Adrenal gland (tissue), 12 donors: Measurements from ENCODE around the gene SPEG. TPM values are rescaled to one million over a fixed set of nuclear protein-coding genes. Genes with fewer than 3 reads are reported as not detected.

Experiments used
- DNase-seq, 7 donors: peaks; one replicate each; pipeline ENCODE4 v3.0.0-alpha.2; 2019 to 2020
- H3K27ac ChIP-seq, 5 donors: fragments of 200-600 bp; sonication (generic) in 4 of 5; 1 replicate in 3 of 5; 2 replicates in 2 of 5; pipeline versions ENCODE4 v1.5.1 to v1.8.0; 2016 to 2020; ENCODE audit warnings: mild to moderate bottlenecking in 1 of 5
- H3K27me3 ChIP-seq: fragments of 200-600 bp; 2 replicates; pipeline ENCODE4 v1.8.0; 2021
- H3K36me3 ChIP-seq, 2 donors: fragments of 200-600 bp; replicated peaks in 1 of 2; 1 replicate in 1 of 2; 2 replicates in 1 of 2; pipeline versions ENCODE4 v1.5.1 to v1.8.0; 2018 to 2022
- H3K4me1 ChIP-seq, 2 donors: fragments of 200-600 bp; replicated peaks in 1 of 2; 1 replicate in 1 of 2; 2 replicates in 1 of 2; pipeline versions ENCODE4 v1.5.1 to v1.8.0; 2018 to 2021
- H3K4me3 ChIP-seq, 4 donors: fragments of 200-600 bp; sonication (generic) in 3 of 4; one replicate each; pipeline ENCODE4 v1.5.1; 2016 to 2018
- H3K9me3 ChIP-seq, 3 donors: fragments of 200-600 bp; sonication (generic) in 1 of 3; replicated peaks in 1 of 3; 1 replicate in 2 of 3; 2 replicates in 1 of 3; pipeline versions ENCODE4 v1.5.1 to v1.8.0; 2016 to 2021
- POLR2A ChIP-seq, 2 donors: fragments of 450-650 bp; IDR thresholded peaks; one replicate each; pipeline ENCODE4 v1.6.1; 2017; ENCODE audit warnings: antibody characterized with exemption in 2 of 2, mild to moderate bottlenecking in 2 of 2, moderate library complexity in 1 of 2
- WGBS, 4 donors: extraction: QIAGEN DNeasy Blood & Tissue Kit in 2 of 4; methylation state at CpG; one replicate each; pipeline versions ENCODE4 v1.1.5 to v1.1.7; 2013 to 2017; 5-methylcytosine and 5-hydroxymethylcytosine counted together
- intact Hi-C, 2 donors: fragments of 100-400 bp; cut with DNase I; formaldehyde crosslinking; loops; one replicate each; pipeline versions ENCODE4 v1.14.1 to v1.15.0; 2022 to 2023
- polyA plus RNA-seq, 3 donors: library from polyadenylated mRNA; stranded (reverse); fragments of 200-250 nt in 2 of 3; fragments of 350-450 nt in 1 of 3; fragmentation: Illumina TruSeq in 1 of 3; extraction: RNeasy Lipid Tissue Mini Kit (QIAGEN cat#74804) in 1 of 3; gene quantifications; one replicate each; pipeline ENCODE4 v1.2.3, GENCODE V29; 2013 to 2014
- total RNA-seq, 9 donors: library from RNA; depleted of rRNA in 4 of 9; stranded (reverse); fragments of >200 nt in 4 of 9; fragments of 120-200 nt in 1 of 9; fragmentation: NEBNext Ultra II Directional in 1 of 9; extraction: Animal tissue kit (Norgen Biotek cat#: 25700) in 1 of 9; gene quantifications; one replicate each; pipeline versions ENCODE4 v1.1.0 to v1.2.4, GENCODE V29; 2013 to 2023
- TF ChIP-seq, protein P1 (sequence below), 6 experiments: fragments of 450-650 bp in 4 of 6; fragments of 200-600 bp in 2 of 6; sonication (generic) in 1 of 6; IDR thresholded peaks; 1 replicate in 5 of 6; 2 replicates in 1 of 6; pipeline versions ENCODE4 v1.5.1 to v1.8.0; 2016 to 2021; ENCODE audit warnings: antibody characterized with exemption in 6 of 6, mild to moderate bottlenecking in 2 of 6, moderate library complexity in 1 of 6
- donor health status: healthy with polysubstance abuse.
- donor health status: Bipolar disorder and iron deficiency.
- donor health status: DM: yes; HTN: yes; CAD: no.
- donor health status: DM: no; HTN: no; CAD: no.
- donor health status: DM: no; HTN: no; CAD: no.
- donor health status: DM: yes; HTN: yes; CAD: no.

Gene SPEG
- total and polyA plus RNA-seq, 12 donors, result 0.66 to 178 (median 5.5) TPM

GRCh38 chr2:219484343-219485200 is 49.9 kb downstream of the SPEG start:
- WGBS, 4 donors, result 2 to 6% (median 2%) methylated on average over 9 to 89 of the region's 89 CpGs
- H3K27ac ChIP-seq, result peak overlapping the region in 1 of 5 donors; percentile 34

DNA sequence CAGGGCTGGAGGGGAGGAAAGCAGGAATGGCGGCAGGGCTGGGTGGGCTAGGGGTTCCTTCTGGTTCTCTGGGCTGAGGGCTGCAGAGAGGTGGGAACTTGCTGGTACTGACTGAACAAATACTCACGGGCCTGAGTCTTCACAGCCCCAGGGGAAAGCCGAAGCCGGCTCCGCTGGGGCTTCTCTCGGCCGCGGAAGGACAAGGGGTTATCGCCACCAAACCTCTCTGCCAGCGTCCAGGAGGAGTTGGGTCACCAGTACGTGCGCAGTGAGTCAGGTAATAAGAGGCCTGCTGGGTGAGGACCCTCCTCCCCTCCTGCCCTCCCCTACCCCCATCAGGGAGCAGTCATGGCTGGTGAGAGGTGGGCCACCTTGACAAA is 50.5 kb downstream of the SPEG start:
- H3K4me3 ChIP-seq, result no peak overlapping the region
- intact Hi-C loops, result no loop called here
- H3K36me3 ChIP-seq, result no peaks in the 10 kb centered on the region
- WGBS, 4 donors, result 65 to 77% (median 73%) methylated on average over 9 to 12 of the region's 12 CpGs
- H3K4me1 ChIP-seq, result peaks cover 0 to 4% of the 10 kb centered on the region in 2 donors
- no peak overlapping the region for H3K27ac ChIP-seq
- no peak for TF ChIP-seq POLR2A (IDR thresholded peaks at IDR 0.05)
- TF ChIP-seq, protein P1, sequence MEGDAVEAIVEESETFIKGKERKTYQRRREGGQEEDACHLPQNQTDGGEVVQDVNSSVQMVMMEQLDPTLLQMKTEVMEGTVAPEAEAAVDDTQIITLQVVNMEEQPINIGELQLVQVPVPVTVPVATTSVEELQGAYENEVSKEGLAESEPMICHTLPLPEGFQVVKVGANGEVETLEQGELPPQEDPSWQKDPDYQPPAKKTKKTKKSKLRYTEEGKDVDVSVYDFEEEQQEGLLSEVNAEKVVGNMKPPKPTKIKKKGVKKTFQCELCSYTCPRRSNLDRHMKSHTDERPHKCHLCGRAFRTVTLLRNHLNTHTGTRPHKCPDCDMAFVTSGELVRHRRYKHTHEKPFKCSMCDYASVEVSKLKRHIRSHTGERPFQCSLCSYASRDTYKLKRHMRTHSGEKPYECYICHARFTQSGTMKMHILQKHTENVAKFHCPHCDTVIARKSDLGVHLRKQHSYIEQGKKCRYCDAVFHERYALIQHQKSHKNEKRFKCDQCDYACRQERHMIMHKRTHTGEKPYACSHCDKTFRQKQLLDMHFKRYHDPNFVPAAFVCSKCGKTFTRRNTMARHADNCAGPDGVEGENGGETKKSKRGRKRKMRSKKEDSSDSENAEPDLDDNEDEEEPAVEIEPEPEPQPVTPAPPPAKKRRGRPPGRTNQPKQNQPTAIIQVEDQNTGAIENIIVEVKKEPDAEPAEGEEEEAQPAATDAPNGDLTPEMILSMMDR (IDR thresholded peaks at IDR 0.05), result no peak
- H3K9me3 ChIP-seq, result no peaks in the 10 kb centered on the region
- no peak for DNase-seq
- H3K27me3 ChIP-seq, result peaks cover 26% of the 10 kb centered on the region

More at GRCh38 chr2:219484343-219485200, 49.9 kb downstream of the SPEG start:
- Histone ChIP-seq H3K9me3 (no peaks in the 10 kb centered on the region), H3K27me3 (peaks cover 26% of the 10 kb centered on the region), H3K36me3 (no peaks in the 10 kb centered on the region), H3K4me1 (peaks cover 0 to 4% of the 10 kb centered on the region in 2 donors), H3K4me3 (peak overlapping the region in 1 of 4 donors; percentile 24)
- intact Hi-C loops, result no loop called here
- no peak for DNase-seq
- no peak for TF ChIP-seq POLR2A (IDR thresholded peaks at IDR 0.05)
- TF ChIP-seq, protein P1 (IDR thresholded peaks at IDR 0.05), result no peak

DNA sequence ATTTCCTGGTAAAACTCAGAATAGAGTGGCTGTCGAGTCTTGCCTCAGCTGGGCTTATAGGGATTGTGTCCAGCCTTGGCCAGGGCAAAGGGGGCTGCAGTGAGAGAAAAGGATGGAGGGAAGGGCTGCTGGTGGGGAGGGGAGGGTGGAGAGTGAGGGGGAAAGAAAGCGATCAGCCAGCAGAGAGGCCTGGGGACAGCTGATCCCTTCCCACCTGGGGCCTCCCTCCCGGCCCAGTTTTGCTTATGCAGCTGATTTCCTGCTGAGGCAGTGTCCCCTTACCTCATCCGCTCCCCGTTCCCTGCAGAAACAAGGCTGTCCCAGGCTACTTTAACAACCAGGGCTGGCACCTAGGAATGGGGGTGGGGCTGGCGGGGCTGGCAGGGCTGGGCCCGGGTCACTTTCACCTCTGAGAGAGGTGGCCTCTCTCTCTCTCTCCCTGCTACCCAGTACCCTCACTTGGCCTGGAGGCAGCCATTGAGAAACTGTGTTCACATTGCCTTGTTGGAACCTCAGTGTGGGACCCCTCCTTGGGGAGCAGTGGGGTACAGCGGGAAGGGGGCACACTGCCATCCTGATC is 51.8 kb downstream of the SPEG start:
- 66 to 82% (median 72%) methylated on average over 6 to 8 of the region's 8 CpGs for WGBS, 4 donors
- Histone ChIP-seq H3K4me1 (peaks cover 0 to 4% of the 10 kb centered on the region in 2 donors), H3K27ac (no peak overlapping the region), H3K9me3 (no peaks in the 10 kb centered on the region), H3K27me3 (peaks cover 26% of the 10 kb centered on the region), H3K36me3 (no peaks in the 10 kb centered on the region), H3K4me3 (no peak overlapping the region)
- no peak for DNase-seq
- intact Hi-C loops, result no loop called here
- TF ChIP-seq, protein P1 (IDR thresholded peaks at IDR 0.05), result no peak
- TF ChIP-seq POLR2A (IDR thresholded peaks at IDR 0.05), result no peak

DNA sequence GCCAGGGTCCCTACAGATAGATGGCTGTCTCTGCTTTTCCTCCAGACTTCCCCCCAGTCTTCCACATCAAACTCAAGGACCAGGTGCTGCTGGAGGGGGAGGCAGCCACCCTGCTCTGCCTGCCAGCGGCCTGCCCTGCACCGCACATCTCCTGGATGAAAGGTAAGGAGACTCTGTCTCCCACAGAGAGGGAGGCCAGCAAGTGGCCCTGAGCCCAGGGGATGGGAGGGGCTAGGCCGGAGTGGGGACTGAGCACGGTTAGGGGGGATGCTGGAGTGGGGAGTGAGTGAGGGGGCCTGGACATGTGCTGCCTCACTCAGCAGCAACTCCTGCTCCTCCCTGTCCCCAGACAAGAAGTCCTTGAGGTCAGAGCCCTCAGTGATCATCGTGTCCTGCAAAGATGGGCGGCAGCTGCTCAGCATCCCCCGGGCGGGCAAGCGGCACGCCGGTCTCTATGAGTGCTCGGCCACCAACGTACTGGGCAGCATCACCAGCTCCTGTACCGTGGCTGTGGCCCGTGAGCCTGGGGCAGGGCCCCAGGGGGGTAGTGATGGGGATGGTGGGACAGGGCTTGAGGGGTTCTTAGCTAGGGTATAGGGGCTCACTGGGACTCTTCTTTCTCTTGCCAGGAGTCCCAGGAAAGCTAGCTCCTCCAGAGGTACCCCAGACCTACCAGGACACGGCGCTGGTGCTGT is 53.7 kb downstream of the SPEG start:
- no peaks in the 10 kb centered on the region for H3K36me3 ChIP-seq
- WGBS, 4 donors, result 80 to 91% (median 87%) methylated on average over 13 to 17 of the region's 17 CpGs
- no peaks in the 10 kb centered on the region for H3K9me3 ChIP-seq
- peaks cover 0 to 4% of the 10 kb centered on the region in 2 donors for H3K4me1 ChIP-seq
- intact Hi-C loops, result no loop called here
- peaks cover 31% of the 10 kb centered on the region for H3K27me3 ChIP-seq
- DNase-seq, result no peak
- TF ChIP-seq, protein P1 (IDR thresholded peaks at IDR 0.05), result no peak
- TF ChIP-seq POLR2A (IDR thresholded peaks at IDR 0.05), result no peak
- H3K4me3 ChIP-seq, result no peak overlapping the region
- H3K27ac ChIP-seq, result no peak overlapping the region
